Measurements from ENCODE around the gene POLR1B. TPM values are rescaled to one million over a fixed set of nuclear protein-coding genes. Genes with fewer than 3 reads are reported as not detected.

POLR1B gene
- total and polyA plus RNA-seq, 2 experiments from 2014 or later = 15.4 to 58.3 TPM

DNA sequence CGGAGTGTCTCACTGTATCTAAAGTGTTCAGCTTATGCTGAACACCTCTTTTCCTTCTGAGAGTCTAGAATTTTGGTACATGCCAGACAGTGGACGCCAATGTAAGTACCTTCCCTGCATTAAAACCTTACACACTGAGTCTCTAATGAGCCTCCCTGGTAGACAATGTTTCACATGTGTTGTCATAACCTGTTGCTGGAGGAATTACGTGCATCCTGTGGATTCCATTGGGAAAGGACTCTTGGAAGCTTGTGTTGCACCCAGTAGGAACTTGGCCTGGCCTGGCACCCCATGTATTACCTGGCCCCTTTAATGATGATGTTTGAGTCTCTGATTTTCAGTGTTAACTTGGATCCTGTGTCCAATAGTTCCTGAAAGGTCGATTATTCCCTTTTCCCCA lies 62.7 kb downstream of the POLR1B start:
- no peaks in the 10 kb centered on the region for H3F3A ChIP-seq (replicated peaks; ENCODE audit: low read depth)
- H3K27ac ChIP-seq (ENCODE audit: low read depth) = no peak overlapping the region
- no peaks in the 10 kb centered on the region for H3K9me2 ChIP-seq (ENCODE audit: insufficient read depth)
- H3K4me1 ChIP-seq (ENCODE audit: insufficient read depth) = no peaks in the 10 kb centered on the region
- Mint-ChIP-seq H3K36me3 (ENCODE audit: low read depth) (0 out of 3 replicates have a peak, but pooled peaks cover 3% of the 10 kb centered on the region), H3K9me3 (peaks cover 15% of the 10 kb centered on the region), H3K4me3 (no peak overlapping the region), H3K27ac (no peak overlapping the region), H3K4me1 (peaks cover 2% of the 10 kb centered on the region; the same call in 2 of the 3 replicates), H3K27me3 (ENCODE audit: insufficient read depth, low read depth, poor library complexity) (peaks cover 8% of the 10 kb centered on the region)
- no peak overlapping the region for H3K4me3 ChIP-seq
- TF ChIP-seq STAT1 (IDR thresholded peaks at IDR 0.05; ENCODE audit: unreplicated experiment) (no peak), CREB1 (CRISPR knock-in tag; IDR thresholded peaks at IDR 0.05; ENCODE audit: low read depth) (no peak), ZNF114 (CRISPR knock-in tag; IDR thresholded peaks at IDR 0.05) (no peak)
- TF ChIP-seq, protein P1, sequence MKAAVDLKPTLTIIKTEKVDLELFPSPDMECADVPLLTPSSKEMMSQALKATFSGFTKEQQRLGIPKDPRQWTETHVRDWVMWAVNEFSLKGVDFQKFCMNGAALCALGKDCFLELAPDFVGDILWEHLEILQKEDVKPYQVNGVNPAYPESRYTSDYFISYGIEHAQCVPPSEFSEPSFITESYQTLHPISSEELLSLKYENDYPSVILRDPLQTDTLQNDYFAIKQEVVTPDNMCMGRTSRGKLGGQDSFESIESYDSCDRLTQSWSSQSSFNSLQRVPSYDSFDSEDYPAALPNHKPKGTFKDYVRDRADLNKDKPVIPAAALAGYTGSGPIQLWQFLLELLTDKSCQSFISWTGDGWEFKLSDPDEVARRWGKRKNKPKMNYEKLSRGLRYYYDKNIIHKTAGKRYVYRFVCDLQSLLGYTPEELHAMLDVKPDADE (IDR thresholded peaks at IDR 0.05) = no peak
- TF ChIP-seq, protein P2, sequence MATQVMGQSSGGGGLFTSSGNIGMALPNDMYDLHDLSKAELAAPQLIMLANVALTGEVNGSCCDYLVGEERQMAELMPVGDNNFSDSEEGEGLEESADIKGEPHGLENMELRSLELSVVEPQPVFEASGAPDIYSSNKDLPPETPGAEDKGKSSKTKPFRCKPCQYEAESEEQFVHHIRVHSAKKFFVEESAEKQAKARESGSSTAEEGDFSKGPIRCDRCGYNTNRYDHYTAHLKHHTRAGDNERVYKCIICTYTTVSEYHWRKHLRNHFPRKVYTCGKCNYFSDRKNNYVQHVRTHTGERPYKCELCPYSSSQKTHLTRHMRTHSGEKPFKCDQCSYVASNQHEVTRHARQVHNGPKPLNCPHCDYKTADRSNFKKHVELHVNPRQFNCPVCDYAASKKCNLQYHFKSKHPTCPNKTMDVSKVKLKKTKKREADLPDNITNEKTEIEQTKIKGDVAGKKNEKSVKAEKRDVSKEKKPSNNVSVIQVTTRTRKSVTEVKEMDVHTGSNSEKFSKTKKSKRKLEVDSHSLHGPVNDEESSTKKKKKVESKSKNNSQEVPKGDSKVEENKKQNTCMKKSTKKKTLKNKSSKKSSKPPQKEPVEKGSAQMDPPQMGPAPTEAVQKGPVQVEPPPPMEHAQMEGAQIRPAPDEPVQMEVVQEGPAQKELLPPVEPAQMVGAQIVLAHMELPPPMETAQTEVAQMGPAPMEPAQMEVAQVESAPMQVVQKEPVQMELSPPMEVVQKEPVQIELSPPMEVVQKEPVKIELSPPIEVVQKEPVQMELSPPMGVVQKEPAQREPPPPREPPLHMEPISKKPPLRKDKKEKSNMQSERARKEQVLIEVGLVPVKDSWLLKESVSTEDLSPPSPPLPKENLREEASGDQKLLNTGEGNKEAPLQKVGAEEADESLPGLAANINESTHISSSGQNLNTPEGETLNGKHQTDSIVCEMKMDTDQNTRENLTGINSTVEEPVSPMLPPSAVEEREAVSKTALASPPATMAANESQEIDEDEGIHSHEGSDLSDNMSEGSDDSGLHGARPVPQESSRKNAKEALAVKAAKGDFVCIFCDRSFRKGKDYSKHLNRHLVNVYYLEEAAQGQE (IDR thresholded peaks at IDR 0.05; ENCODE audit: unreplicated experiment) = no peak
- no peak overlapping the region for H3K4me2 ChIP-seq
- ATAC-seq (no peak), DNase-seq (ENCODE audit: low spot score) (no peak)
- no peak overlapping the region for H2AFZ ChIP-seq
- H3K27me3 ChIP-seq (ENCODE audit: insufficient read depth) = no peaks in the 10 kb centered on the region
- no peaks in the 10 kb centered on the region for H4K20me1 ChIP-seq (replicated peaks; ENCODE audit: insufficient read depth)
- no peaks in the 10 kb centered on the region for H3K79me2 ChIP-seq (replicated peaks; ENCODE audit: insufficient read depth)
- no peaks in the 10 kb centered on the region for H3K36me3 ChIP-seq (ENCODE audit: insufficient read depth)

DNA sequence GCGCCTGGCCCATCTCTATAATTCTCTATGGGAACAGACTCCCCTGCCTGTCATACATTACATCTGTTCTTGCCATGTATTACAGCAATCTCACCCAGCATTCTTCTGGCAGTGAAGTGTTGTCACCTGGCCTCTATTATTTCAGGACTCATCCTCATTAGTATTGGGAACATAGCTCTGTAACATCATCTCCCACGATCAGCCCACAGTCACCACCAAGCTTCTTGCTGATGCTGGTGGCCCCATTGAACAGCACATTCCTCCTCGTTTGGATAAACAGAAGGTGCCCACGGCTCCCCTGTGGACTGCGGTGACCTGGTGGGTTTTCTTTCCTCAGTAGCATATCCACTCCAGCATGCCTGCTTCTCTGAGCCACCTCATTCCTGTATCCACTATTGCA lies 63.7 kb downstream of the POLR1B start:
- Mint-ChIP-seq H3K36me3 (ENCODE audit: low read depth) (0 out of 3 replicates have a peak, but pooled peaks cover 3% of the 10 kb centered on the region), H3K4me1 (no peaks in the 10 kb centered on the region), H3K4me3 (no peak overlapping the region), H3K27me3 (ENCODE audit: insufficient read depth, low read depth, poor library complexity) (peaks cover 8% of the 10 kb centered on the region), H3K9me3 (peaks cover 21% of the 10 kb centered on the region), H3K27ac (no peak overlapping the region)
- Histone ChIP-seq H3K4me2 (no peak overlapping the region), H3K4me3 (no peak overlapping the region), H4K20me1 (replicated peaks; ENCODE audit: insufficient read depth) (no peaks in the 10 kb centered on the region), H3K9me2 (ENCODE audit: insufficient read depth) (no peaks in the 10 kb centered on the region), H3K36me3 (ENCODE audit: insufficient read depth) (no peaks in the 10 kb centered on the region), H2AFZ (no peak overlapping the region), H3K27me3 (ENCODE audit: insufficient read depth) (no peaks in the 10 kb centered on the region), H3K27ac (ENCODE audit: low read depth) (no peak overlapping the region), H3K79me2 (replicated peaks; ENCODE audit: insufficient read depth) (no peaks in the 10 kb centered on the region), H3K4me1 (ENCODE audit: insufficient read depth) (no peaks in the 10 kb centered on the region), H3F3A (replicated peaks; ENCODE audit: low read depth) (no peaks in the 10 kb centered on the region)
- ATAC-seq (no peak), DNase-seq (ENCODE audit: low spot score) (no peak)
- TF ChIP-seq POLR2AphosphoS5 (IDR thresholded peaks at IDR 0.05; ENCODE audit: low read depth) (no peak), CREB1 (CRISPR knock-in tag; IDR thresholded peaks at IDR 0.05; ENCODE audit: low read depth) (no peak), JUNB (IDR thresholded peaks at IDR 0.05; ENCODE audit: unreplicated experiment) (no peak), STAT1 (IDR thresholded peaks at IDR 0.05; ENCODE audit: unreplicated experiment) (no peak), NANOG (IDR thresholded peaks at IDR 0.05; ENCODE audit: borderline replicate concordance) (no peak), ZNF114 (CRISPR knock-in tag; IDR thresholded peaks at IDR 0.05) (no peak)
- TF ChIP-seq, protein P2 (IDR thresholded peaks at IDR 0.05; ENCODE audit: unreplicated experiment) = no peak

Data from GM23338 (cell line).